CD14-positive monocyte (primary cell): ENCODE results near the gene ZNF282. TPM values are rescaled to one million over a fixed set of nuclear protein-coding genes. Genes with fewer than 3 reads are reported as not detected.

ENCODE experiments used
- DNase-seq, 3 donors: peaks; one replicate each; pipeline ENCODE4 v3.0.0-alpha.2; 2011 to 2022
- H2AFZ ChIP-seq: 2 replicates; pipeline ENCODE4 v1.6.0; 2012; ENCODE audit warnings: mild to moderate bottlenecking, low read depth, low read length, inconsistent platforms; ENCODE audit not compliant: insufficient read depth, poor library complexity, severe bottlenecking
- H3K27ac ChIP-seq, 2 donors: 1 replicate in 1 of 2; 2 replicates in 1 of 2; pipeline ENCODE4 v1.5.1; 2012 to 2013; ENCODE audit warnings: low read length in 2 of 2, control low read depth in 1 of 2, inconsistent platforms in 1 of 2, low read depth in 1 of 2, mild to moderate bottlenecking in 1 of 2
- H3K27me3 ChIP-seq, 2 donors: one replicate each; pipeline versions ENCODE4 v1.6.0 to v1.6.1; 2011 to 2013; ENCODE audit warnings: low read length in 2 of 2; ENCODE audit not compliant: control insufficient read depth in 2 of 2, insufficient read depth in 2 of 2
- H3K36me3 ChIP-seq, 2 donors: replicated peaks in 1 of 2; 1 replicate in 1 of 2; 2 replicates in 1 of 2; pipeline versions ENCODE4 v1.5.1 to v1.6.1; 2012 to 2013; ENCODE audit warnings: low read length in 2 of 2, control low read depth in 1 of 2, inconsistent platforms in 1 of 2, mild to moderate bottlenecking in 1 of 2; ENCODE audit not compliant: insufficient read depth in 2 of 2, control insufficient read depth in 1 of 2
- H3K4me1 ChIP-seq, 2 donors: 1 replicate in 1 of 2; 2 replicates in 1 of 2; pipeline versions ENCODE4 v1.5.1 to v1.6.1; 2012 to 2013; ENCODE audit warnings: low read length in 2 of 2, control low read depth in 1 of 2, inconsistent platforms in 1 of 2, mild to moderate bottlenecking in 1 of 2, moderate library complexity in 1 of 2; ENCODE audit not compliant: insufficient read depth in 2 of 2, control insufficient read depth in 1 of 2
- H3K4me2 ChIP-seq: replicated peaks from 2 replicates; pipeline ENCODE3; 2012; ENCODE audit warnings: low read length, moderate library complexity, mild to moderate bottlenecking; ENCODE audit not compliant: poor library complexity, severe bottlenecking; ENCODE audit errors: extremely low read depth
- H3K4me3 ChIP-seq, 3 experiments: fragments of 200-600 bp in 1 of 3; sonication (generic) in 1 of 3; replicated peaks in 1 of 3; 1 replicate in 2 of 3; 2 replicates in 1 of 3; pipeline ENCODE4 v1.5.1; 2011 to 2013; ENCODE audit warnings: low read length in 3 of 3, mild to moderate bottlenecking in 3 of 3, control low read depth in 2 of 3, low read depth in 2 of 3, inconsistent platforms in 1 of 3, moderate library complexity in 1 of 3
- H3K79me2 ChIP-seq: 2 replicates; pipeline ENCODE4 v1.6.0; 2012; ENCODE audit warnings: mild to moderate bottlenecking, control low read depth, inconsistent platforms, low read length, moderate library complexity; ENCODE audit not compliant: insufficient read depth
- H3K9ac ChIP-seq: 2 replicates; pipeline ENCODE4 v1.6.0; 2017; ENCODE audit warnings: low read length, mild to moderate bottlenecking; ENCODE audit not compliant: insufficient read depth, poor library complexity, severe bottlenecking
- H3K9me3 ChIP-seq, 2 donors: replicated peaks in 1 of 2; 1 replicate in 1 of 2; 2 replicates in 1 of 2; pipeline versions ENCODE4 v1.5.1 to v1.6.1; 2012 to 2013; ENCODE audit warnings: low read length in 2 of 2, control low read depth in 1 of 2; ENCODE audit not compliant: control insufficient read depth in 1 of 2, insufficient read depth in 1 of 2
- H4K20me1 ChIP-seq: 2 replicates; pipeline ENCODE4 v1.6.0; 2012; ENCODE audit warnings: mild to moderate bottlenecking, low read length, control low read depth, moderate library complexity; ENCODE audit not compliant: insufficient read depth
- H3K27ac Mint-ChIP-seq, 7 donors: one replicate each; pipeline ENCODE4 v1.8.0; 2020; ENCODE audit warnings: mild to moderate bottlenecking in 7 of 7, mixed read lengths in 7 of 7, moderate library complexity in 6 of 7, inconsistent platforms in 2 of 7
- H3K27me3 Mint-ChIP-seq, 3 donors: one replicate each; pipeline ENCODE4 v1.8.0; 2021 to 2022; ENCODE audit warnings: low read depth in 3 of 3, mild to moderate bottlenecking in 3 of 3, mixed read lengths in 3 of 3, moderate library complexity in 3 of 3, inconsistent platforms in 1 of 3
- H3K36me3 Mint-ChIP-seq, 2 donors: one replicate each; pipeline ENCODE4 v1.8.0; 2020; ENCODE audit warnings: mixed read lengths in 2 of 2, inconsistent platforms in 1 of 2, mild to moderate bottlenecking in 1 of 2
- H3K4me1 Mint-ChIP-seq: one replicate; pipeline ENCODE4 v1.8.0; 2020; ENCODE audit warnings: mild to moderate bottlenecking, mixed read lengths
- H3K4me3 Mint-ChIP-seq, 2 donors: one replicate each; pipeline ENCODE4 v1.8.0; 2020; ENCODE audit warnings: mild to moderate bottlenecking in 2 of 2, mixed read lengths in 2 of 2, moderate library complexity in 1 of 2
- H3K9me3 Mint-ChIP-seq, 7 donors: one replicate each; pipeline ENCODE4 v1.8.0; 2020 to 2022; ENCODE audit warnings: mixed read lengths in 7 of 7, mild to moderate bottlenecking in 6 of 7, moderate library complexity in 6 of 7, inconsistent platforms in 2 of 7
- CTCF ChIP-seq: fragments of 200-600 bp; IDR thresholded peaks from one replicate; pipeline ENCODE4 v1.8.0; 2022; ENCODE audit warnings: antibody characterized with exemption, mild to moderate bottlenecking
- WGBS: methylation state at CpG from one replicate; pipeline ENCODE4 v1.1.5; 2013; ENCODE audit warnings: missing lambda C conversion rate; ENCODE audit not compliant: insufficient coverage; 5-methylcytosine and 5-hydroxymethylcytosine counted together
- intact Hi-C, 2 donors: fragments of 100-400 bp; cut with micrococcal nuclease; formaldehyde crosslinking; loops; one replicate each; pipeline versions ENCODE4 v1.15.0 to v1.15.1; 2023
- polyA plus RNA-seq, 3 donors: library from polyadenylated mRNA; depleted of rRNA in 1 of 3; unstranded in 2 of 3; stranded (reverse) in 1 of 3; fragments of 300-500 nt in 2 of 3; fragments of >200 nt in 1 of 3; fragmentation: Illumina TruSeq in 2 of 3; gene quantifications; 1 replicate in 2 of 3; 2 replicates in 1 of 3; pipeline ENCODE4 v1.2.3, GENCODE V29; 2012 to 2021

ZNF282 gene
- polyA plus RNA-seq, 3 donors, result 0.51 to 6.2 (median 0.86) TPM

- peaks cover 30% of the 10 kb centered on the region for H3K4me1 Mint-ChIP-seq
- peaks cover 5 to 6% of the 10 kb centered on the region in 2 donors for H3K9me3 ChIP-seq
- peaks cover 17 to 20% of the 10 kb centered on the region in 2 donors for H3K4me1 ChIP-seq
- H2AFZ ChIP-seq, result peak within 1 kb of the TSS; percentile 97
- peaks cover 3 to 11% (median 8%) of the 10 kb centered on the region in 7 donors for H3K9me3 Mint-ChIP-seq
- H3K79me2 ChIP-seq, result peaks cover 37% of the 10 kb centered on the region
- H3K4me3 ChIP-seq, result peak within 1 kb of the TSS; percentile 85 to 96 (median 88)
- peak within 1 kb of the TSS; percentile 90 to 94 for H3K4me3 Mint-ChIP-seq
- peaks cover 0 to 13% of the 10 kb centered on the region in 2 donors for H3K36me3 Mint-ChIP-seq
- peak; percentile 82 for TF ChIP-seq CTCF
- peaks cover 14% of the 10 kb centered on the region for H4K20me1 ChIP-seq
- H3K9ac ChIP-seq, result peak within 1 kb of the TSS; percentile 86
- 0% methylated on average over 55 of the region's 64 CpGs for whole genome bisulfite sequencing
- peaks cover 2 to 3% (median 2%) of the 10 kb centered on the region in 3 donors for H3K27me3 Mint-ChIP-seq
- peak within 1 kb of the TSS; percentile 98 for H3K4me2 ChIP-seq
- H3K36me3 ChIP-seq, result no peaks in the 10 kb centered on the region
- peak within 1 kb of the TSS; percentile 77 to 90 (median 86) for H3K27ac Mint-ChIP-seq
- H3K27ac ChIP-seq, result peak within 1 kb of the TSS; percentile 7 to 84
- intact Hi-C loops, result no loop called here
- DNase-seq, result peak; percentile 82 to 85 (median 82)
- H3K27me3 ChIP-seq, result no peaks in the 10 kb centered on the region
Measured at GRCh38 chr7:149239345-149240143, 44.2 kb downstream of the ZNF282 start, which contains the start of gene ZNF212. ZNF212 (plus strand) TSS chr7:149239651; CDS start chr7:149239779, 128 bp downstream.

- Histone ChIP-seq H3K9ac (no peak overlapping the region), H3K4me3 (peak overlapping the region in 2 of 3 experiments; percentile 85 to 96), H3K4me2 (peak overlapping the region; percentile 98), H3K79me2 (peaks cover 43% of the 10 kb centered on the region), H3K4me1 (peaks cover 17 to 20% of the 10 kb centered on the region in 2 donors), H3K9me3 (peaks cover 5 to 6% of the 10 kb centered on the region in 2 donors), H3K27ac (peak overlapping the region in 1 of 2 donors; percentile 84), H3K27me3 (no peaks in the 10 kb centered on the region), H4K20me1 (peaks cover 24% of the 10 kb centered on the region), H2AFZ (peak overlapping the region; percentile 97), H3K36me3 (no peaks in the 10 kb centered on the region)
- H3K27ac Mint-ChIP-seq, result no peak overlapping the region
- intact Hi-C loops, result no loop called here
- H3K4me1 Mint-ChIP-seq, result peaks cover 35% of the 10 kb centered on the region
- DNase-seq, result no peak
- H3K27me3 Mint-ChIP-seq, result peaks cover 2 to 3% (median 2%) of the 10 kb centered on the region in 3 donors
- H3K9me3 Mint-ChIP-seq, result peaks cover 3 to 11% (median 8%) of the 10 kb centered on the region in 7 donors
- TF ChIP-seq CTCF, result no peak
- H3K4me3 Mint-ChIP-seq, result peak overlapping the region; percentile 90 to 94
- H3K36me3 Mint-ChIP-seq, result peaks cover 0 to 13% of the 10 kb centered on the region in 2 donors
- 89% methylated on average over 3 of the region's 5 CpGs for WGBS
Measured at GRCh38 chr7:149240637-149241036, 45.3 kb downstream of the ZNF282 start.
